WTC11 (cell line): ENCODE data around the gene CYP2B6.

Experiments used
- ATF1 ChIP-seq: sonication (generic); formaldehyde crosslinking; IDR thresholded peaks from 2 replicates; pipeline ENCODE4 v1.8.1; 2023; ENCODE audit warnings: mild to moderate bottlenecking, moderate library complexity, missing genetic modification reagents
- CTCF ChIP-seq: fragments of 200-600 bp; IDR thresholded peaks from 2 replicates; pipeline ENCODE4 v1.8.0; 2022; ENCODE audit warnings: antibody characterized with exemption
- MAX ChIP-seq: sonication (generic); formaldehyde crosslinking; IDR thresholded peaks from 2 replicates; pipeline ENCODE4 v1.8.0; 2022; ENCODE audit warnings: mild to moderate bottlenecking, missing genetic modification reagents
- ZNF219 ChIP-seq: sonication (generic); formaldehyde crosslinking; IDR thresholded peaks from 2 replicates; pipeline ENCODE4 v1.8.0; 2023; ENCODE audit warnings: missing genetic modification reagents, mild to moderate bottlenecking, borderline replicate concordance
- TF ChIP-seq, protein P1 (sequence below): sonication (generic); formaldehyde crosslinking; IDR thresholded peaks from 2 replicates; pipeline ENCODE4 v1.8.0; 2022; ENCODE audit warnings: mild to moderate bottlenecking, missing genetic modification reagents

DNA sequence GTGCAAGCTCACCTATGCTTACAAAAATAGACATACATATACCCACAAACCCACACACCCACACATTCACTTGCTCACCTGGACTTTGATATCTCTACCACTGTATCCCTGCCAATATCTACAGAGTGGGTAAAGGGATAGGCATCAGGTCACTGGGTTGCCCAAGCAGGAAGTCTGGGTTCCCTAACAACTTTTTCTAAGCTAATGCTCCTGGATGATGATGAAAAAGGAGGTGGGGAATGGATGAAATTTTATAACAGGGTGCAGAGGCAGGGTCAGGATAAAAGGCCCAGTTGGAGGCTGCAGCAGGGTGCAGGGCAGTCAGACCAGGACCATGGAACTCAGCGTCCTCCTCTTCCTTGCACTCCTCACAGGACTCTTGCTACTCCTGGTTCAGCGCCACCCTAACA lies at the start of gene CYP2B6:
- TF ChIP-seq ATF1 (CRISPR knock-in tag) (no peak), CTCF (no peak), ZNF219 (CRISPR knock-in tag) (no peak), MAX (no peak)
- TF ChIP-seq, protein P1, sequence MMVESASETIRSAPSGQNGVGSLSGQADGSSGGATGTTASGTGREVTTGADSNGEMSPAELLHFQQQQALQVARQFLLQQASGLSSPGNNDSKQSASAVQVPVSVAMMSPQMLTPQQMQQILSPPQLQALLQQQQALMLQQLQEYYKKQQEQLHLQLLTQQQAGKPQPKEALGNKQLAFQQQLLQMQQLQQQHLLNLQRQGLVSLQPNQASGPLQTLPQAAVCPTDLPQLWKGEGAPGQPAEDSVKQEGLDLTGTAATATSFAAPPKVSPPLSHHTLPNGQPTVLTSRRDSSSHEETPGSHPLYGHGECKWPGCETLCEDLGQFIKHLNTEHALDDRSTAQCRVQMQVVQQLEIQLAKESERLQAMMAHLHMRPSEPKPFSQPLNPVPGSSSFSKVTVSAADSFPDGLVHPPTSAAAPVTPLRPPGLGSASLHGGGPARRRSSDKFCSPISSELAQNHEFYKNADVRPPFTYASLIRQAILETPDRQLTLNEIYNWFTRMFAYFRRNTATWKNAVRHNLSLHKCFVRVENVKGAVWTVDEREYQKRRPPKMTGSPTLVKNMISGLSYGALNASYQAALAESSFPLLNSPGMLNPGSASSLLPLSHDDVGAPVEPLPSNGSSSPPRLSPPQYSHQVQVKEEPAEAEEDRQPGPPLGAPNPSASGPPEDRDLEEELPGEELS (CRISPR knock-in tag), result no peak
